RWPE1 (cell line): ENCODE measurements around the gene CYB5R4.
"Not testable (repeated sequence)": the region's sequence is repeated elsewhere in the genome, so short reads cannot be mapped to it uniquely, and the experiment has no call there.

ENCODE experiments used
- CTCF ChIA-PET: fragments of 350-600 bp; sonication (Branson Sonifier 250); formaldehyde crosslinking; extraction: SDS; loops from one replicate; lab custom pipeline; 2021; lab: Yijun Ruan, JAX
- POLR2A ChIA-PET: fragments of 400-600 bp; formaldehyde crosslinking; extraction: SDS; loops from one replicate; lab custom pipeline; 2020; ENCODE audit warnings: antibody characterized with exemption; ENCODE audit not compliant: low non-redundant PET; lab: Yijun Ruan, JAX
- DNase-seq: peaks from one replicate; pipeline ENCODE4 v3.0.0; 2012; ENCODE audit warnings: low spot score
- H3K27ac ChIP-seq: fragments of 450-650 bp; 2 replicates; pipeline ENCODE4 v1.5.1; 2017
- CTCF ChIP-seq: fragments of 450-650 bp; conservative IDR thresholded peaks from 2 replicates; pipeline ENCODE4 v1.5.1; 2017; ENCODE audit warnings: low read depth, mild to moderate bottlenecking

CYB5R4 gene

GRCh38 chr6:83901624-83902023 lies 42.1 kb downstream of the CYB5R4 start:
- POLR2A ChIA-PET, result no interaction called here
- DNase-seq, result no peak
- TF ChIP-seq CTCF, result no peak
- no peak overlapping the region for H3K27ac ChIP-seq
- CTCF ChIA-PET, result no interaction called here

GRCh38 chr6:83904395-83904794 lies 44.9 kb downstream of the CYB5R4 start:
- H3K27ac ChIP-seq, result no peak overlapping the region
- POLR2A ChIA-PET, result no interaction called here
- CTCF ChIA-PET, result no interaction called here
- DNase-seq, result no peak
- no peak for TF ChIP-seq CTCF

GRCh38 chr6:83905648-83906047 lies 46.2 kb downstream of the CYB5R4 start:
- no peak overlapping the region for H3K27ac ChIP-seq
- DNase-seq, result no peak
- ChIA-PET POLR2A (no interaction called here), CTCF (no interaction called here)
- no peak for TF ChIP-seq CTCF

- H3K27ac ChIP-seq, CTCF ChIA-PET, POLR2A ChIA-PET, DNase-seq: not testable (repeated sequence)
Observed at GRCh38 chr6:83907623-83908390, 48.3 kb downstream of the CYB5R4 start.

- DNase-seq, result peak; percentile 8
- POLR2A ChIA-PET, result no interaction called here
- no peak overlapping the region for H3K27ac ChIP-seq
- TF ChIP-seq CTCF, result no peak
- CTCF ChIA-PET, result no interaction called here
Observed at GRCh38 chr6:83908813-83909212, 49.3 kb downstream of the CYB5R4 start.

- no peak for TF ChIP-seq CTCF
- CTCF ChIA-PET, result no interaction called here
- DNase-seq, result no peak
- POLR2A ChIA-PET, result no interaction called here
- no peak overlapping the region for H3K27ac ChIP-seq
Observed at GRCh38 chr6:83911278-83911677, 51.8 kb downstream of the CYB5R4 start.

GRCh38 chr6:83914953-83915352 lies 55.5 kb downstream of the CYB5R4 start:
- DNase-seq, result no peak
- no peak for TF ChIP-seq CTCF
- CTCF ChIA-PET, result interaction anchor here (0.7 kb wide), 1 partner anchor 158 kb away, joined by 4 read pairs; no protein-coding TSS in a partner anchor
- POLR2A ChIA-PET, result no interaction called here
- no peak overlapping the region for H3K27ac ChIP-seq
